Neural cell (in vitro differentiated cells): ENCODE data around the gene SHCBP1.

Source experiments
- EP300 ChIP-seq: fragments of 450-650 bp; conservative IDR thresholded peaks from 2 replicates; pipeline ENCODE4 v1.6.1; 2014; ENCODE audit warnings: antibody characterized with exemption, mild to moderate bottlenecking, moderate library complexity; ENCODE audit not compliant: poor library complexity, severe bottlenecking
- EZH2 ChIP-seq: fragments of 200-600, 300-800 bp; shearing (Covaris generic), sonication (generic); IDR thresholded peaks from 2 replicates; pipeline ENCODE4 v1.6.1; 2014; ENCODE audit warnings: antibody characterized with exemption, low read length, borderline replicate concordance, mild to moderate bottlenecking; ENCODE audit not compliant: insufficient read depth, poor library complexity, severe bottlenecking
- MXI1 ChIP-seq: fragments of 450-650 bp; conservative IDR thresholded peaks from 2 replicates; pipeline ENCODE4 v1.6.1; 2014; ENCODE audit warnings: antibody characterized with exemption, mild to moderate bottlenecking; ENCODE audit not compliant: poor library complexity, severe bottlenecking
- POLR2AphosphoS5 ChIP-seq: IDR thresholded peaks from 2 replicates; pipeline ENCODE4 v1.6.1; 2012
- RAD21 ChIP-seq: fragments of 450-650 bp; conservative IDR thresholded peaks from 2 replicates; pipeline ENCODE4 v1.6.1; 2014; ENCODE audit warnings: antibody characterized with exemption, mild to moderate bottlenecking, moderate library complexity
- TF ChIP-seq, protein P1 (sequence below): fragments of 450-650 bp; IDR thresholded peaks from 2 replicates; pipeline ENCODE4 v1.5.1; 2014; ENCODE audit warnings: antibody characterized with exemption, mild to moderate bottlenecking, moderate library complexity; ENCODE audit not compliant: poor library complexity, severe bottlenecking

DNA sequence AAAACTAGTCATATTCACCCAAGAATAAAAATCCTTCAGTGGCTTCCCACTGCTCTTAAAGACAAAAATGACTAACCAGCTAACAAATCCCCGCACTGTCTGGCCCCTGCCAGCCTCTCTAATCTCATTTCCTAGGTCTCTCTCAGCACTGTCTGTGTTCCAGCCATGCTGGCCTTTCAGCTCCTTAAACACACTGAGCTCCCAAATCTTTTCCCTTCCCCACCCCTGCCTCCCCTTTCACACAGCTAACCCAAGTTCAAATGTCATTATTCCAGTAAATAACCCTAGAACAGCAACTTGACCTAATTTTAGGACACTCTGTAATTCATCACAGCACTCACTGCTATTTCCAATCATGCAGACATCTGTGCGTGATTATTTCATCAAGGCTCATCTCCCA lies 7.8 kb downstream of the SHCBP1 start:
- TF ChIP-seq, protein P1, sequence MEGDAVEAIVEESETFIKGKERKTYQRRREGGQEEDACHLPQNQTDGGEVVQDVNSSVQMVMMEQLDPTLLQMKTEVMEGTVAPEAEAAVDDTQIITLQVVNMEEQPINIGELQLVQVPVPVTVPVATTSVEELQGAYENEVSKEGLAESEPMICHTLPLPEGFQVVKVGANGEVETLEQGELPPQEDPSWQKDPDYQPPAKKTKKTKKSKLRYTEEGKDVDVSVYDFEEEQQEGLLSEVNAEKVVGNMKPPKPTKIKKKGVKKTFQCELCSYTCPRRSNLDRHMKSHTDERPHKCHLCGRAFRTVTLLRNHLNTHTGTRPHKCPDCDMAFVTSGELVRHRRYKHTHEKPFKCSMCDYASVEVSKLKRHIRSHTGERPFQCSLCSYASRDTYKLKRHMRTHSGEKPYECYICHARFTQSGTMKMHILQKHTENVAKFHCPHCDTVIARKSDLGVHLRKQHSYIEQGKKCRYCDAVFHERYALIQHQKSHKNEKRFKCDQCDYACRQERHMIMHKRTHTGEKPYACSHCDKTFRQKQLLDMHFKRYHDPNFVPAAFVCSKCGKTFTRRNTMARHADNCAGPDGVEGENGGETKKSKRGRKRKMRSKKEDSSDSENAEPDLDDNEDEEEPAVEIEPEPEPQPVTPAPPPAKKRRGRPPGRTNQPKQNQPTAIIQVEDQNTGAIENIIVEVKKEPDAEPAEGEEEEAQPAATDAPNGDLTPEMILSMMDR, result no peak
- TF ChIP-seq RAD21 (no peak), EZH2 (no peak), EP300 (no peak), POLR2AphosphoS5 (no peak), MXI1 (no peak)
